ENCODE measurements around the gene SAPCD1.

GRCh38 chr6:31792090-31792374 lies 29.6 kb downstream of the SAPCD1 start:
- no peak for TF ChIP-seq EZH2phosphoT487 (IDR thresholded peaks at IDR 0.05; ENCODE audit: insufficient read depth, low read depth)
- TF ChIP-seq EZH2 (IDR thresholded peaks at IDR 0.05; ENCODE audit: insufficient read depth, poor library complexity, severe bottlenecking) = no peak
